Retinal pigment epithelial cell (primary cell): ENCODE results near the gene ASXL3.

Experiments used
- DNase-seq: peaks from one replicate; pipeline ENCODE4 v3.0.0-alpha.2; 2010; ENCODE audit warnings: low read depth
- H3K4me3 ChIP-seq: 2 replicates; pipeline ENCODE4 v1.5.1; 2011; ENCODE audit warnings: mild to moderate bottlenecking, low read length, control low read depth, moderate library complexity
- CTCF ChIP-seq: conservative IDR thresholded peaks from 2 replicates; pipeline ENCODE4 v1.5.1; 2011; ENCODE audit warnings: low read depth, low read length, control low read depth, inconsistent platforms

Gene ASXL3

GRCh38 chr18:33697498-33697897, 119.5 kb downstream of the ASXL3 start:
- no peak for DNase-seq
- H3K4me3 ChIP-seq: no peak overlapping the region
- TF ChIP-seq CTCF: no peak

- TF ChIP-seq CTCF: no peak
- no peak for DNase-seq
- H3K4me3 ChIP-seq: no peak overlapping the region
These were observed 121.4 kb downstream of the ASXL3 start for GRCh38 chr18:33699372-33699771.

- no peak for DNase-seq
- H3K4me3 ChIP-seq: no peak overlapping the region
- no peak for TF ChIP-seq CTCF
These were observed 122.5 kb downstream of the ASXL3 start for GRCh38 chr18:33700513-33700976.

- no peak overlapping the region for H3K4me3 ChIP-seq
- TF ChIP-seq CTCF: no peak
- no peak for DNase-seq
These were observed 124.6 kb downstream of the ASXL3 start for GRCh38 chr18:33702625-33703024.

GRCh38 chr18:33706391-33706790, 128.4 kb downstream of the ASXL3 start:
- TF ChIP-seq CTCF: no peak
- no peak overlapping the region for H3K4me3 ChIP-seq
- DNase-seq: no peak

- no peak overlapping the region for H3K4me3 ChIP-seq
- no peak for TF ChIP-seq CTCF
- no peak for DNase-seq
These were observed 130.9 kb downstream of the ASXL3 start for GRCh38 chr18:33708876-33709275.

- no peak for TF ChIP-seq CTCF
- no peak overlapping the region for H3K4me3 ChIP-seq
- DNase-seq: no peak
These were observed 132.2 kb downstream of the ASXL3 start for GRCh38 chr18:33710269-33710668.
